GM23338 (cell line): ENCODE data around the gene KLK1. TPM values are rescaled to one million over a fixed set of nuclear protein-coding genes. Genes with fewer than 3 reads are reported as not detected.

Source experiments
- ATAC-seq: fragments of 200-7000 bp; cut with Tn5 transposase; 3 replicates; pipeline ENCODE4 v1.9.1; 2020
- DNase-seq: peaks from one replicate; pipeline ENCODE4 v3.0.0-alpha.2; 2015; ENCODE audit warnings: low spot score
- H2AFZ ChIP-seq: fragments of 200-600 bp; sonication (generic); 2 replicates; pipeline ENCODE4 v1.8.0; 2016; ENCODE audit warnings: antibody characterized with exemption, mild to moderate bottlenecking, moderate library complexity
- H3F3A ChIP-seq: fragments of 200-600 bp; sonication (generic); replicated peaks from 2 replicates; pipeline ENCODE4 v1.8.0; 2017; ENCODE audit warnings: antibody characterized with exemption, mixed run types, low read depth
- H3K27ac ChIP-seq: fragments of 200-600 bp; sonication (generic); 2 replicates; pipeline ENCODE4 v1.6.1; 2016; ENCODE audit warnings: low read depth
- H3K27me3 ChIP-seq: fragments of 200-600 bp; sonication (generic); 2 replicates; pipeline ENCODE4 v1.8.0; 2016; ENCODE audit warnings: mild to moderate bottlenecking, mixed run types, moderate library complexity; ENCODE audit not compliant: insufficient read depth
- H3K36me3 ChIP-seq: fragments of 200-600 bp; sonication (generic); 2 replicates; pipeline ENCODE4 v1.8.0; 2016; ENCODE audit warnings: mild to moderate bottlenecking; ENCODE audit not compliant: insufficient read depth
- H3K4me1 ChIP-seq: fragments of 200-600 bp; sonication (generic); 2 replicates; pipeline ENCODE4 v1.8.0; 2016; ENCODE audit warnings: mild to moderate bottlenecking, moderate library complexity; ENCODE audit not compliant: insufficient read depth
- H3K4me2 ChIP-seq: fragments of 200-600 bp; sonication (generic); 2 replicates; pipeline ENCODE4 v1.7.1; 2017; ENCODE audit warnings: mixed run types
- H3K4me3 ChIP-seq: fragments of 200-600 bp; sonication (generic); 2 replicates; pipeline ENCODE4 v1.6.1; 2016; ENCODE audit warnings: mixed run types
- H3K79me2 ChIP-seq: fragments of 200-600 bp; sonication (generic); replicated peaks from 2 replicates; pipeline ENCODE4 v1.8.0; 2017; ENCODE audit warnings: mild to moderate bottlenecking; ENCODE audit not compliant: insufficient read depth
- H3K9me2 ChIP-seq: fragments of 200-600 bp; sonication (generic); 2 replicates; pipeline ENCODE4 v1.8.0; 2017; ENCODE audit not compliant: insufficient read depth
- H4K20me1 ChIP-seq: fragments of 200-600 bp; sonication (generic); replicated peaks from 2 replicates; pipeline ENCODE4 v1.8.0; 2017; ENCODE audit warnings: mild to moderate bottlenecking; ENCODE audit not compliant: insufficient read depth
- H3K27ac Mint-ChIP-seq: 2 replicates; pipeline ENCODE4 v1.8.0; 2020; ENCODE audit warnings: inconsistent platforms, mild to moderate bottlenecking, moderate library complexity, mixed read lengths
- H3K27me3 Mint-ChIP-seq: 3 replicates; pipeline ENCODE4 v1.8.0; 2022; ENCODE audit warnings: low read depth, mild to moderate bottlenecking, moderate library complexity, mixed read lengths, inconsistent platforms; ENCODE audit not compliant: insufficient read depth, poor library complexity
- H3K36me3 Mint-ChIP-seq: 3 replicates; pipeline ENCODE4 v1.8.0; 2021; ENCODE audit warnings: low read depth, mild to moderate bottlenecking, inconsistent platforms, moderate library complexity, mixed read lengths
- H3K4me1 Mint-ChIP-seq: 3 replicates; pipeline ENCODE4 v1.8.0; 2020; ENCODE audit warnings: mild to moderate bottlenecking, inconsistent platforms, mixed read lengths
- H3K4me3 Mint-ChIP-seq: 3 replicates; pipeline ENCODE4 v1.8.0; 2021; ENCODE audit warnings: moderate library complexity, mild to moderate bottlenecking, inconsistent platforms, mixed read lengths
- H3K9me3 Mint-ChIP-seq: 3 replicates; pipeline ENCODE4 v1.8.0; 2020; ENCODE audit warnings: moderate library complexity, mild to moderate bottlenecking, inconsistent platforms, mixed read lengths
- CREB1 ChIP-seq: fragments of 250-450 bp; sonication (Bioruptor Pico); IDR thresholded peaks from 2 replicates; pipeline ENCODE4 v1.5.0; 2020; ENCODE audit warnings: low read depth, mild to moderate bottlenecking, moderate library complexity
- JUNB ChIP-seq: IDR thresholded peaks from one replicate; pipeline ENCODE4 v1.6.1; 2016; ENCODE audit warnings: antibody characterized with exemption; ENCODE audit not compliant: unreplicated experiment
- NANOG ChIP-seq: IDR thresholded peaks from 2 replicates; pipeline ENCODE4 v1.6.1; 2016; ENCODE audit warnings: antibody characterized with exemption, borderline replicate concordance
- POLR2AphosphoS5 ChIP-seq: IDR thresholded peaks from 2 replicates; pipeline ENCODE4 v1.6.1; 2016; ENCODE audit warnings: antibody characterized with exemption, low read depth
- STAT1 ChIP-seq: IDR thresholded peaks from one replicate; pipeline ENCODE4 v1.6.1; 2016; ENCODE audit warnings: antibody characterized with exemption; ENCODE audit not compliant: unreplicated experiment
- ZNF114 ChIP-seq: fragments of 250-450 bp; sonication (Bioruptor Pico); IDR thresholded peaks from 2 replicates; pipeline ENCODE4 v1.5.0; 2020; ENCODE audit warnings: mild to moderate bottlenecking, moderate library complexity
- polyA plus RNA-seq: library from polyadenylated mRNA; unstranded; fragments of >200 nt; fragmentation: Nextera tagmentation; extraction: Ambion mirVana; gene quantifications from 2 replicates; pipeline ENCODE4 v1.2.1, GENCODE V29; 2016
- total RNA-seq: library from RNA; depleted of rRNA; stranded (reverse); fragments of >200 nt; shearing (Covaris generic); gene quantifications from 2 replicates; pipeline ENCODE4 v1.2.3, GENCODE V29; 2014
- TF ChIP-seq, protein P1 (sequence below), 2 experiments: fragments of 200-600 bp in 1 of 2; sonication (generic) in 1 of 2; conservative IDR thresholded peaks; 2 replicates each; pipeline versions ENCODE4 v1.5.1 to v1.6.1; 2016 to 2017; ENCODE audit warnings: antibody characterized with exemption in 2 of 2, low read depth in 2 of 2, mild to moderate bottlenecking in 2 of 2, moderate library complexity in 1 of 2
- TF ChIP-seq, protein P2 (sequence below): IDR thresholded peaks from 2 replicates; pipeline ENCODE4 v1.6.1; 2016; ENCODE audit warnings: antibody characterized with exemption
- TF ChIP-seq, protein P3 (sequence below): IDR thresholded peaks from one replicate; pipeline ENCODE4 v1.6.1; 2018; ENCODE audit warnings: antibody characterized with exemption; ENCODE audit not compliant: unreplicated experiment

KLK1 gene
- total and polyA plus RNA-seq, 2 experiments from 2014 or later = 0.31 to 3.0 TPM

DNA sequence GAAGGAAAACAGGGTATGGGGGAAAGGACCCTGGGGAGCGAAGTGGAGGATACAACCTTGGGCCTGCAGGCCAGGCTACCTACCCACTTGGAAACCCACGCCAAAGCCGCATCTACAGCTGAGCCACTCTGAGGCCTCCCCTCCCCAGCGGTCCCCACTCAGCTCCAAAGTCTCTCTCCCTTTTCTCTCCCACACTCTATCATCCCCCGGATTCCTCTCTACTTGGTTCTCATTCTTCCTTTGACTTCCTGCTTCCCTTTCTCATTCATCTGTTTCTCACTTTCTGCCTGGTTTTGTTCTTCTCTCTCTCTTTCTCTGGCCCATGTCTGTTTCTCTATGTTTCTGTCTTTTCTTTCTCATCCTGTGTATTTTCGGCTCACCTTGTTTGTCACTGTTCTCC, 33.8 kb upstream of the KLK1 start (continued):
- TF ChIP-seq JUNB = no peak
- TF ChIP-seq, protein P1, sequence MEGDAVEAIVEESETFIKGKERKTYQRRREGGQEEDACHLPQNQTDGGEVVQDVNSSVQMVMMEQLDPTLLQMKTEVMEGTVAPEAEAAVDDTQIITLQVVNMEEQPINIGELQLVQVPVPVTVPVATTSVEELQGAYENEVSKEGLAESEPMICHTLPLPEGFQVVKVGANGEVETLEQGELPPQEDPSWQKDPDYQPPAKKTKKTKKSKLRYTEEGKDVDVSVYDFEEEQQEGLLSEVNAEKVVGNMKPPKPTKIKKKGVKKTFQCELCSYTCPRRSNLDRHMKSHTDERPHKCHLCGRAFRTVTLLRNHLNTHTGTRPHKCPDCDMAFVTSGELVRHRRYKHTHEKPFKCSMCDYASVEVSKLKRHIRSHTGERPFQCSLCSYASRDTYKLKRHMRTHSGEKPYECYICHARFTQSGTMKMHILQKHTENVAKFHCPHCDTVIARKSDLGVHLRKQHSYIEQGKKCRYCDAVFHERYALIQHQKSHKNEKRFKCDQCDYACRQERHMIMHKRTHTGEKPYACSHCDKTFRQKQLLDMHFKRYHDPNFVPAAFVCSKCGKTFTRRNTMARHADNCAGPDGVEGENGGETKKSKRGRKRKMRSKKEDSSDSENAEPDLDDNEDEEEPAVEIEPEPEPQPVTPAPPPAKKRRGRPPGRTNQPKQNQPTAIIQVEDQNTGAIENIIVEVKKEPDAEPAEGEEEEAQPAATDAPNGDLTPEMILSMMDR (conservative IDR thresholded peaks at IDR 0.05; ENCODE audit: low read depth in 2 of 2) = no peak
- TF ChIP-seq, protein P2, sequence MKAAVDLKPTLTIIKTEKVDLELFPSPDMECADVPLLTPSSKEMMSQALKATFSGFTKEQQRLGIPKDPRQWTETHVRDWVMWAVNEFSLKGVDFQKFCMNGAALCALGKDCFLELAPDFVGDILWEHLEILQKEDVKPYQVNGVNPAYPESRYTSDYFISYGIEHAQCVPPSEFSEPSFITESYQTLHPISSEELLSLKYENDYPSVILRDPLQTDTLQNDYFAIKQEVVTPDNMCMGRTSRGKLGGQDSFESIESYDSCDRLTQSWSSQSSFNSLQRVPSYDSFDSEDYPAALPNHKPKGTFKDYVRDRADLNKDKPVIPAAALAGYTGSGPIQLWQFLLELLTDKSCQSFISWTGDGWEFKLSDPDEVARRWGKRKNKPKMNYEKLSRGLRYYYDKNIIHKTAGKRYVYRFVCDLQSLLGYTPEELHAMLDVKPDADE = no peak

DNA sequence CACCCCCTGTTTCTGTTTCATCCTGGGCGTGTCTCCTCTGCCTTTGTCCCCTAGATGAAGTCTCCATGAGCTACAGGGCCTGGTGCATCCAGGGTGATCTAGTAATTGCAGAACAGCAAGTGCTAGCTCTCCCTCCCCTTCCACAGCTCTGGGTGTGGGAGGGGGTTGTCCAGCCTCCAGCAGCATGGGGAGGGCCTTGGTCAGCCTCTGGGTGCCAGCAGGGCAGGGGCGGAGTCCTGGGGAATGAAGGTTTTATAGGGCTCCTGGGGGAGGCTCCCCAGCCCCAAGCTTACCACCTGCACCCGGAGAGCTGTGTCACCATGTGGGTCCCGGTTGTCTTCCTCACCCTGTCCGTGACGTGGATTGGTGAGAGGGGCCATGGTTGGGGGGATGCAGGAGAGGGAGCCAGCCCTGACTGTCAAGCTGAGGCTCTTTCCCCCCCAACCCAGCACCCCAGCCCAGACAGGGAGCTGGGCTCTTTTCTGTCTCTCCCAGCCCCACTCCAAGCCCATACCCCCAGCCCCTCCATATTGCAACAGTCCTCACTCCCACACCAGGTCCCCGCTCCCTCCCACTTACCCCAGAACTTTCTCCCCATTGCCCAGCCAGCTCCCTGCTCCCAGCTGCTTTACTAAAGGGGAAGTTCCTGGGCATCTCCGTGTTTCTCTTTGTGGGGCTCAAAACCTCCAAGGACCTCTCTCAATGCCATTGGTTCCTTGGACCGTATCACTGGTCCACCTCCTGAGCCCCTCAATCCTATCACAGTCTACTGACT, 31.2 kb upstream of the KLK1 start, which contains the start of gene KLK3:
Gene KLK3 (plus strand): TSS at position 280 of the 775 bp plus-strand sequence. CDS start 41 bp downstream, at position 321.
- H3K36me3 Mint-ChIP-seq = peaks cover 44% of the 10 kb centered on the region
- DNase-seq (no peak), ATAC-seq (no peak)
- H3K27ac Mint-ChIP-seq = no peak within 1 kb of the TSS
- H3K4me3 ChIP-seq = no peak within 1 kb of the TSS
- peaks cover 12% of the 10 kb centered on the region for H3K4me1 ChIP-seq
- peaks cover 91% of the 10 kb centered on the region for H3K9me3 Mint-ChIP-seq
- TF ChIP-seq NANOG = no peak
- H3K4me1 Mint-ChIP-seq = no peaks in the 10 kb centered on the region; the same call in 2 of the 3 replicates
- H3K36me3 ChIP-seq = no peaks in the 10 kb centered on the region
- no peak within 1 kb of the TSS for H3K27ac ChIP-seq
- H4K20me1 ChIP-seq = no peaks in the 10 kb centered on the region
- no peaks in the 10 kb centered on the region for H3F3A ChIP-seq
- H3K27me3 ChIP-seq = no peaks in the 10 kb centered on the region
- no peak within 1 kb of the TSS for H3K4me3 Mint-ChIP-seq
- no peaks in the 10 kb centered on the region for H3K79me2 ChIP-seq
- no peak within 1 kb of the TSS for H2AFZ ChIP-seq
- peaks cover 14% of the 10 kb centered on the region for H3K27me3 Mint-ChIP-seq
- H3K9me2 ChIP-seq = 0 out of 2 replicates have a peak, but pooled peaks cover 5% of the 10 kb centered on the region
- no peak within 1 kb of the TSS for H3K4me2 ChIP-seq

DNA sequence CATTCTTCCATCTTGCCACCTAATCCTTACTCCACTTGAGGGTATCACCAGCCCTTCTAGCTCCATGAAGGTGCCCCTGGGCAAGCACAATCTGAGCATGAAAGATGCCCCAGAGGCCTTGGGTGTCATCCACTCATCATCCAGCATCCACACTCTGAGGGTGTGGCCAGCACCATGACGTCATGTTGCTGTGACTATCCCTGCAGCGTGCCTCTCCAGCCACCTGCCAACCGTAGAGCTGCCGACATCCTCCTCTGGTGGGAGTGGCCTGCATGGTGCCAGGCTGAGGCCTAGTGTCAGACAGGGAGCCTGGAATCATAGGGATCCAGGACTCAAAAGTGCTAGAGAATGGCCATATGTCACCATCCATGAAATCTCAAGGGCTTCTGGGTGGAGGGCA, 28.0 kb upstream of the KLK1 start:
- no peak for ATAC-seq
- H3K36me3 ChIP-seq = no peaks in the 10 kb centered on the region
- H2AFZ ChIP-seq = no peak overlapping the region
- DNase-seq = no peak
- H3K79me2 ChIP-seq = no peaks in the 10 kb centered on the region
- Mint-ChIP-seq H3K9me3 (peaks cover 87% of the 10 kb centered on the region), H3K4me3 (no peak overlapping the region), H3K27ac (no peak overlapping the region), H3K4me1 (no peaks in the 10 kb centered on the region), H3K27me3 (peaks cover 8% of the 10 kb centered on the region), H3K36me3 (peaks cover 34% of the 10 kb centered on the region)
- no peaks in the 10 kb centered on the region for H3K27me3 ChIP-seq
- no peaks in the 10 kb centered on the region for H4K20me1 ChIP-seq
- H3K9me2 ChIP-seq = 0 out of 2 replicates have a peak, but pooled peaks cover 5% of the 10 kb centered on the region
- H3K4me2 ChIP-seq = no peak overlapping the region
- H3K27ac ChIP-seq = no peak overlapping the region
- H3F3A ChIP-seq = no peaks in the 10 kb centered on the region
- H3K4me3 ChIP-seq = no peak overlapping the region
- H3K4me1 ChIP-seq = no peaks in the 10 kb centered on the region
- no peak for TF ChIP-seq ZNF114 (CRISPR knock-in tag)
- TF ChIP-seq, protein P1 (conservative IDR thresholded peaks at IDR 0.05; ENCODE audit: low read depth in 2 of 2) = no peak
- TF ChIP-seq NANOG = no peak
- TF ChIP-seq POLR2AphosphoS5 = no peak
- TF ChIP-seq JUNB = no peak
- TF ChIP-seq CREB1 (CRISPR knock-in tag) = no peak
- TF ChIP-seq, protein P3, sequence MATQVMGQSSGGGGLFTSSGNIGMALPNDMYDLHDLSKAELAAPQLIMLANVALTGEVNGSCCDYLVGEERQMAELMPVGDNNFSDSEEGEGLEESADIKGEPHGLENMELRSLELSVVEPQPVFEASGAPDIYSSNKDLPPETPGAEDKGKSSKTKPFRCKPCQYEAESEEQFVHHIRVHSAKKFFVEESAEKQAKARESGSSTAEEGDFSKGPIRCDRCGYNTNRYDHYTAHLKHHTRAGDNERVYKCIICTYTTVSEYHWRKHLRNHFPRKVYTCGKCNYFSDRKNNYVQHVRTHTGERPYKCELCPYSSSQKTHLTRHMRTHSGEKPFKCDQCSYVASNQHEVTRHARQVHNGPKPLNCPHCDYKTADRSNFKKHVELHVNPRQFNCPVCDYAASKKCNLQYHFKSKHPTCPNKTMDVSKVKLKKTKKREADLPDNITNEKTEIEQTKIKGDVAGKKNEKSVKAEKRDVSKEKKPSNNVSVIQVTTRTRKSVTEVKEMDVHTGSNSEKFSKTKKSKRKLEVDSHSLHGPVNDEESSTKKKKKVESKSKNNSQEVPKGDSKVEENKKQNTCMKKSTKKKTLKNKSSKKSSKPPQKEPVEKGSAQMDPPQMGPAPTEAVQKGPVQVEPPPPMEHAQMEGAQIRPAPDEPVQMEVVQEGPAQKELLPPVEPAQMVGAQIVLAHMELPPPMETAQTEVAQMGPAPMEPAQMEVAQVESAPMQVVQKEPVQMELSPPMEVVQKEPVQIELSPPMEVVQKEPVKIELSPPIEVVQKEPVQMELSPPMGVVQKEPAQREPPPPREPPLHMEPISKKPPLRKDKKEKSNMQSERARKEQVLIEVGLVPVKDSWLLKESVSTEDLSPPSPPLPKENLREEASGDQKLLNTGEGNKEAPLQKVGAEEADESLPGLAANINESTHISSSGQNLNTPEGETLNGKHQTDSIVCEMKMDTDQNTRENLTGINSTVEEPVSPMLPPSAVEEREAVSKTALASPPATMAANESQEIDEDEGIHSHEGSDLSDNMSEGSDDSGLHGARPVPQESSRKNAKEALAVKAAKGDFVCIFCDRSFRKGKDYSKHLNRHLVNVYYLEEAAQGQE = no peak
- TF ChIP-seq, protein P2 = no peak
- TF ChIP-seq STAT1 = no peak
